K562 (cell line): ENCODE data around the gene DAPK2. TPM values are rescaled to one million over a fixed set of nuclear protein-coding genes. Genes with fewer than 3 reads are reported as not detected.

ENCODE experiments used
- BCOR ChIP-seq: fragments of 450-650 bp; IDR thresholded peaks from 2 replicates; pipeline ENCODE4 v1.6.1; 2016
- E2F3 ChIP-seq: fragments of 250-450 bp; sonication (Bioruptor Pico); IDR thresholded peaks from 2 replicates; pipeline ENCODE4 v1.4.0; 2020; ENCODE audit warnings: mild to moderate bottlenecking
- EP300 ChIP-seq: IDR thresholded peaks from 2 replicates; pipeline ENCODE4 v1.6.1; 2012; ENCODE audit warnings: low read length, improper control_type of control experiment
- FOXA3 ChIP-seq, 2 experiments: fragments of 450-650 bp in 1 of 2; sonication (generic) in 1 of 2; formaldehyde crosslinking; IDR thresholded peaks in 1 of 2; conservative IDR thresholded peaks in 1 of 2; 2 replicates each; pipeline versions ENCODE4 v1.4.0 to v1.8.0; 2020 to 2022; ENCODE audit warnings: mild to moderate bottlenecking in 2 of 2, missing genetic modification reagents in 1 of 2
- GTF2B ChIP-seq: IDR thresholded peaks from 2 replicates; pipeline ENCODE4 v1.6.1; 2011; ENCODE audit not compliant: insufficient read length; ENCODE audit errors: extremely low read depth
- HDAC8 ChIP-seq: fragments of 450-650 bp; IDR thresholded peaks from 2 replicates; pipeline ENCODE4 v1.6.1; 2016; ENCODE audit warnings: mild to moderate bottlenecking, missing genetic modification characterization, moderate library complexity, missing compliant biosample characterization
- HOXB6 ChIP-seq: fragments of 250-450 bp; sonication (Bioruptor Pico); IDR thresholded peaks from 2 replicates; pipeline ENCODE4 v1.5.1; 2022; ENCODE audit warnings: mild to moderate bottlenecking, borderline replicate concordance
- MAZ ChIP-seq, 2 experiments: fragments of 450-650 bp in 1 of 2; sonication (generic) in 1 of 2; formaldehyde crosslinking; IDR thresholded peaks in 1 of 2; conservative IDR thresholded peaks in 1 of 2; 2 replicates each; pipeline versions ENCODE4 v1.4.0 to v1.5.0; 2020; ENCODE audit warnings: mild to moderate bottlenecking in 1 of 2, missing genetic modification reagents in 1 of 2
- NONO ChIP-seq, 2 experiments: fragments of 200-400 bp in 1 of 2; fragments of 450-650 bp in 1 of 2; formaldehyde crosslinking in 1 of 2; IDR thresholded peaks; 2 replicates each; pipeline ENCODE4 v1.6.1; 2017; ENCODE audit warnings: low read depth in 2 of 2, mild to moderate bottlenecking in 2 of 2, moderate library complexity in 2 of 2, low read length in 1 of 2
- NR3C1 ChIP-seq: sonication (generic); formaldehyde crosslinking; IDR thresholded peaks from 2 replicates; pipeline ENCODE4 v1.8.1; 2022; ENCODE audit warnings: missing genetic modification reagents
- PCBP2 ChIP-seq: fragments of 200-400 bp; formaldehyde crosslinking; IDR thresholded peaks from 2 replicates; pipeline ENCODE4 v1.6.1; 2018; ENCODE audit warnings: low read length, low read depth, mild to moderate bottlenecking, moderate library complexity; ENCODE audit not compliant: poor library complexity, severe bottlenecking
- TOE1 ChIP-seq, 2 experiments: fragments of 450-650 bp in 1 of 2; sonication (generic) in 1 of 2; formaldehyde crosslinking in 1 of 2; IDR thresholded peaks; 2 replicates each; pipeline versions ENCODE4 v1.7.1 to v1.8.0; 2016 to 2022; ENCODE audit warnings: borderline replicate concordance in 2 of 2, mild to moderate bottlenecking in 2 of 2, antibody characterized with exemption in 1 of 2, inconsistent platforms in 1 of 2, low read depth in 1 of 2, missing genetic modification reagents in 1 of 2, moderate library complexity in 1 of 2
- U2AF1 ChIP-seq: fragments of 200-400 bp; formaldehyde crosslinking; optimal IDR thresholded peaks from 2 replicates; pipeline ENCODE3; 2017; ENCODE audit warnings: mild to moderate bottlenecking, low read depth, low read length, moderate library complexity
- VEZF1 ChIP-seq: fragments of 200-800 bp; sonication (Bioruptor generic); IDR thresholded peaks from 2 replicates; pipeline ENCODE4 v1.6.1; 2017; ENCODE audit warnings: missing genetic modification characterization, missing compliant biosample characterization
- ZFP30 ChIP-seq: fragments of 250-450 bp; sonication (Bioruptor Pico); IDR thresholded peaks from 2 replicates; pipeline ENCODE4 v1.8.0; 2022; ENCODE audit warnings: moderate library complexity, mild to moderate bottlenecking, inconsistent platforms, borderline replicate concordance
- ZNF146 ChIP-seq: IDR thresholded peaks from one replicate; pipeline ENCODE4 v1.6.1; 2018; ENCODE audit warnings: missing compliant biosample characterization; ENCODE audit not compliant: unreplicated experiment
- ZNF165 ChIP-seq: fragments of 250-450 bp; sonication (Bioruptor Pico); IDR thresholded peaks from 2 replicates; pipeline ENCODE4 v1.4.0; 2020; ENCODE audit warnings: borderline replicate concordance
- polyA plus RNA-seq, 8 experiments: library from polyadenylated mRNA; depleted of rRNA in 4 of 8; stranded (reverse) in 5 of 8; unstranded in 3 of 8; fragments of >200 nt; fragmentation: Nextera tagmentation in 2 of 8; fragmentation: Illumina TruSeq in 1 of 8; extraction: Ambion mirVana in 2 of 8; extraction: Trizol in 1 of 8; gene quantifications; 2 replicates each; pipeline versions ENCODE4 v1.2.1 to v1.2.3, GENCODE V29; 2011 to 2014; ENCODE audit warnings: inconsistent platforms in 1 of 8, missing spikeins in 1 of 8
- total RNA-seq, 7 experiments: library from RNA; depleted of rRNA in 6 of 7; stranded (reverse); fragments of >200 nt in 6 of 7; fragmentation: Illumina TruSeq in 2 of 7; extraction: Trizol in 2 of 7; gene quantifications; 2 replicates each; pipeline versions ENCODE4 v1.2.1 to v1.2.3, GENCODE V29; 2011 to 2021; ENCODE audit warnings: low replicate concordance in 1 of 7
- TF ChIP-seq, protein P1 (sequence below): fragments of 450-650 bp; formaldehyde crosslinking; conservative IDR thresholded peaks from 2 replicates; pipeline ENCODE4 v1.4.0; 2022; ENCODE audit warnings: mild to moderate bottlenecking, missing genetic modification characterization
- TF ChIP-seq, protein P2 (sequence below): fragments of 250-450 bp; sonication (Bioruptor Pico); IDR thresholded peaks from 2 replicates; pipeline ENCODE4 v1.4.0; 2020; ENCODE audit warnings: mild to moderate bottlenecking, moderate library complexity

DAPK2 gene
- total and polyA plus RNA-seq, 9 of the 15 experiments (the other 6 are each of a cell fraction or from before 2014, with no cell fraction given), result 0.14 to 5.2 (median 2.2) TPM

DNA sequence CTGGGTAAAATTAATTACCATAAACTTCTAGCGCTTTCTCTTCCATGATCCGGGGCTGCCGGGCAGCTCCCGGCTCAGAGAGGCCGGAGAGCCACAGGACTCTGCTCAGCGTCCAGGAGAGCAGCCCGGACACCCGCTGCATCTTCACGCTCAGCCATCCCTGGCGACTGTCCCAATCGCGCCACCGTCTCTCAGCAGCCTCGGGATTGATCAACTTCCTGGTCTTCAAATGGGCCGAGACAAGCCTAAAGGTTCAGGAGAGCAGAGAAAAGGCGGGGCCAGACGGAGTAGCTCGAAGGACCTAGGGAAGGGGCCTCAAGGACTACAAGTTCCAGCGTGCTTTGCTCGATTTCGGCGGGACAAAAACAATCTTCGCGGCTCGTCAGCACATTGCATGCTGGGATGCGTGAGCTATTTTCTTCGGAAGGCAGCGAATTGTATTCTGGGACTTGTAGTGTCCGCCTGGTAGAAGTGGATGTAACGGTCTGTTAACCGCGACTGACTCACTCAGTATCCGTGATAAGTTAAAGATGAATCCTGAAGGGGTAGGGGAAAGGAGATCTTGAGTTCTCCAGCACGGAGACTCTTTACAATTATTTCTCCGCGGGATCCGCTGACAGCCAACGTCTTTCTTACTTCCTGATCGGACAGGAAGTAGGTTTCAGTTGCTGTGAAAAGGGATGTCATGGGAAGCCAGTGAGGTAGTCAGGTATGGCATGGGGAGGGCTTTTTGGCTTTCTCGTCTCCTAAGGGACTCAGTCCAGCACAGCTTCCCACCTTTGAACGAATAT is 47.5 kb upstream of the DAPK2 start, which contains the start of gene CIAO2A (continued):
- TF ChIP-seq TOE1 (IDR thresholded peaks at IDR 0.05; ENCODE audit: borderline replicate concordance) (no peak), TOE1 (CRISPR knock-in tag; IDR thresholded peaks at IDR 0.05; ENCODE audit: borderline replicate concordance, low read depth) (no peak), ZFP30 (CRISPR knock-in tag) (no peak), ZNF146 (CRISPR knock-in tag) (no peak), HOXB6 (no peak), E2F3 (CRISPR knock-in tag) (peak; percentile 93), NR3C1 (CRISPR knock-in tag) (no peak), FOXA3 (CRISPR knock-in tag; conservative IDR thresholded peaks at IDR 0.05 in 1 of 2, IDR thresholded peaks at IDR 0.05 in 1 of 2) (no peak), EP300 (peak; percentile 30), U2AF1 (no peak), PCBP2 (no peak), MAZ (CRISPR knock-in tag; conservative IDR thresholded peaks at IDR 0.05 in 1 of 2, IDR thresholded peaks at IDR 0.05 in 1 of 2) (peak in 1 of 2 experiments; percentile 28; a peak in 1 of 4 replicates), ZNF165 (CRISPR knock-in tag) (no peak), BCOR (peak; percentile 52; the same call in 1 of the 2 replicates), NONO (IDR thresholded peaks at IDR 0.05; ENCODE audit: low read depth in 2 of 2, low read length in 1 of 2) (no peak), VEZF1 (CRISPR knock-in tag) (peak; percentile 51), HDAC8 (tag) (no peak), GTF2B (peak; percentile 58)
- TF ChIP-seq, protein P1, sequence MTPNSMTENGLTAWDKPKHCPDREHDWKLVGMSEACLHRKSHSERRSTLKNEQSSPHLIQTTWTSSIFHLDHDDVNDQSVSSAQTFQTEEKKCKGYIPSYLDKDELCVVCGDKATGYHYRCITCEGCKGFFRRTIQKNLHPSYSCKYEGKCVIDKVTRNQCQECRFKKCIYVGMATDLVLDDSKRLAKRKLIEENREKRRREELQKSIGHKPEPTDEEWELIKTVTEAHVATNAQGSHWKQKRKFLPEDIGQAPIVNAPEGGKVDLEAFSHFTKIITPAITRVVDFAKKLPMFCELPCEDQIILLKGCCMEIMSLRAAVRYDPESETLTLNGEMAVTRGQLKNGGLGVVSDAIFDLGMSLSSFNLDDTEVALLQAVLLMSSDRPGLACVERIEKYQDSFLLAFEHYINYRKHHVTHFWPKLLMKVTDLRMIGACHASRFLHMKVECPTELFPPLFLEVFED (CRISPR knock-in tag), result no peak
- TF ChIP-seq, protein P2, sequence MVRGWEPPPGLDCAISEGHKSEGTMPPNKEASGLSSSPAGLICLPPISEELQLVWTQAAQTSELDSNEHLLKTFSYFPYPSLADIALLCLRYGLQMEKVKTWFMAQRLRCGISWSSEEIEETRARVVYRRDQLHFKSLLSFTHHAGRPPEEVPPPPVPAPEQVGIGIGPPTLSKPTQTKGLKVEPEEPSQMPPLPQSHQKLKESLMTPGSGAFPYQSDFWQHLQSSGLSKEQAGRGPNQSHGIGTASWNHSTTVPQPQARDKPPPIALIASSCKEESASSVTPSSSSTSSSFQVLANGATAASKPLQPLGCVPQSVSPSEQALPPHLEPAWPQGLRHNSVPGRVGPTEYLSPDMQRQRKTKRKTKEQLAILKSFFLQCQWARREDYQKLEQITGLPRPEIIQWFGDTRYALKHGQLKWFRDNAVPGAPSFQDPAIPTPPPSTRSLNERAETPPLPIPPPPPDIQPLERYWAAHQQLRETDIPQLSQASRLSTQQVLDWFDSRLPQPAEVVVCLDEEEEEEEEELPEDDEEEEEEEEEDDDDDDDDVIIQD (CRISPR knock-in tag), result no peak
